ENCODE results near the gene VPS13D.

Gene VPS13D

DNA sequence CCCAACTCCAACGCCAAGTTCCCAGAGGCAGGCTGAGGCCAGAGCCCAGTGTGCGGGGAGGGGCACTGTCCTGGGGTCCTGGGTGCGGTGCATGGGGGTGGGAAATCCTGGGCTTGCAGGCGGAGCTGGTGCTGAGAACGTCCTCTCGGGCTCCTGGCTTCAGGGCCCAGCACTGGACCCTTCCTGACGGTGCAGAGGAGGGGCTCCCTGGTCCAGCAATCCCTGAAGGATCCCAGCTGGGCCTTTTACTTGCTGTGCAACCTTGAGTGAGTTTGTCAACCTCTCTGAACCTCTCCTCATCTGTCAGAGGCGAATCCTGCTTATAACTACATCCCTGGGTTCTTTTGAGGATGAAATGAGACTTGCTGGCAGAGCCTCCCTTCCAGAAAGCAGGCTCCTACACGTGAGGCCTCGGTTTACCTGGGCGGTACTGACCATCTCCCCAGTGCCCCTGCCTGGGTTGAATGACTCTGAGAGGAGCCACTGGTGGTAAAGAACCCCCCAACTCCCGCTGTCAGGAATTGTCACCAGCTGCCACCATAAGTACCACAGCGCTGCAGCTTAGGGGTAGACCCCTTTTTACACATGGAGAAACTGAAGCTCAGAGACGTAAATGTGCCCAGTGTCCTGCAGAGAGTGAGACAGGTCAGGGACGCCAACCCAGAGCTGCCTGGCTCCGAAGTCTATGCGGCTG, 310.9 kb downstream of the VPS13D start:
- TF ChIP-seq EZH2 (IDR thresholded peaks at IDR 0.05) (no peak), FOXP2 (optimal IDR thresholded peaks at IDR 0.05; ENCODE audit: control extremely low read depth, extremely low read length, insufficient read depth) (no peak), POLR2AphosphoS5 (IDR thresholded peaks at IDR 0.05; ENCODE audit: borderline replicate concordance, low read depth, low read length) (no peak)
- Histone ChIP-seq H3K27ac (no peak overlapping the region), H3K9ac (ENCODE audit: insufficient read length) (no peak overlapping the region), H3K9me3 (ENCODE audit: low read depth, low read length) (no peaks in the 10 kb centered on the region), H3K4me3 (no peak overlapping the region), H3K36me3 (ENCODE audit: insufficient read depth, low read length) (no peaks in the 10 kb centered on the region)
- DNase-seq (ENCODE audit: low read depth, low spot score): no peak

DNA sequence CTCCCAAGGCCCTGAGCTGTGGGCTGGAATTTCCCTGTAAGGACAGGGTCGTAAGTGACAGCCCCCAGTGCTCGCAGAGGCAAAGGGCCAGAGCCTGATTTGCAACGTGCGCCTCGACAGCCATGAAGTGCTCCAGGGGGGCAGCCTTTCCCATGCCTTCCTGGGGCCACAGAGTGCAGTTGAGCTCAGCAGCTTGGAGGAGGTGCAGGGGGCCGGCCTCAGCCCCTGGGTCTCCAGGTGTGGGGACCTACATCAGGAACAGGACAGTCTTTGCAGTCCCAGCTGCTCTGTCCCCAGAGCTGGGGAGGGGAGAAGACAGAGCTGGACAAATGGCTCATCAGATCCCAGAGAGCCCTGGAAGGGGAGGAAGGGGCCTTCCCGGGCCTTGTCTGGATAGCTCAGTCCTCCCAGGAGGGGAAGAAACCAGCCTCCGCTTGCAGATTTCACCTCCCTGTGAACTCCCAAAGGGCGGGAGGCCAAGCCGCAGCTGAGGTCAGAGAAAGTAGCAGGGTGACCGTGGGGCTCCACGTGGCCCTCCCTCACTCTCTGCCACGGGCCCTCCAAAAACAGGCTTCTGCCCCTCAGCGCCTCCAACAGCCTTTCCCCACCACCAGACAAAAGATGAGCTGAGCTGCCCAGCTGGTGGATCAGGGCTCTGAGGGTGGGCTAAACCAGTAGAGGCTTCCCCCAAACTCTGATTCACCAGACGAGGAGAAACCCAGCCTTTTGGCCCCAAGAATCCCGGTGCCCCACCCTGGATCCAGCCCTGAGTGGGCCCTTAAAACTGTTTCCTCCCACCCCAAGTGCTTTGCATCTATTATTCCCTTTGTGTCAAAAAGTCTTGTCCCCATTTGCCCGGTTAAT, 311.7 kb downstream of the VPS13D start:
- Histone ChIP-seq H3K9ac (ENCODE audit: insufficient read length) (no peak overlapping the region), H3K27ac (no peak overlapping the region), H3K36me3 (ENCODE audit: insufficient read depth, low read length) (no peaks in the 10 kb centered on the region), H3K9me3 (ENCODE audit: low read depth, low read length) (no peaks in the 10 kb centered on the region), H3K4me3 (no peak overlapping the region)
- no peak for DNase-seq (ENCODE audit: low read depth, low spot score)
- TF ChIP-seq FOXP2 (optimal IDR thresholded peaks at IDR 0.05; ENCODE audit: control extremely low read depth, extremely low read length, insufficient read depth): no peak

DNA sequence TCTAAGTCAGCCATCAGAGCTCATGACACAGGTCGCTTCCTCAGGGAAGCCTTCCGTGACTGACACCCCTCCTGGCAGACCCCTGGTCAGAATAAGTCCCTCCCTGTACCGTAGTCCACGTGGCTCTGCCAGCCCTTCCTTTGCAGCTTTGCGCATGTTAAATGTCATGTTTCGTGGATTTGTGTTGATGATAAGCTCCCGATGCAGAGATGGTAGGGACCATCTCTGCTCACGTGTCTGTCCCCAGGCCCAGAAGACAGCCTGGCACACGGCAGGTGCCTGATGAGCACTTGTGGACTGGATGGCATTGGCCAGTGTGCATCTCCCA, 312.3 kb downstream of the VPS13D start:
- TF ChIP-seq FOXP2 (optimal IDR thresholded peaks at IDR 0.05; ENCODE audit: control extremely low read depth, extremely low read length, insufficient read depth) (no peak), POLR2AphosphoS5 (IDR thresholded peaks at IDR 0.05; ENCODE audit: borderline replicate concordance, low read depth, low read length) (no peak), EZH2 (IDR thresholded peaks at IDR 0.05) (no peak)
- no peaks in the 10 kb centered on the region for H3K36me3 ChIP-seq (ENCODE audit: insufficient read depth, low read length)
- no peaks in the 10 kb centered on the region for H3K9me3 ChIP-seq (ENCODE audit: low read depth, low read length)
- H3K9ac ChIP-seq (ENCODE audit: insufficient read length): no peak overlapping the region
- H3K27ac ChIP-seq: no peak overlapping the region
- no peak overlapping the region for H3K4me3 ChIP-seq
- no peak for DNase-seq (ENCODE audit: low read depth, low spot score)

DNA sequence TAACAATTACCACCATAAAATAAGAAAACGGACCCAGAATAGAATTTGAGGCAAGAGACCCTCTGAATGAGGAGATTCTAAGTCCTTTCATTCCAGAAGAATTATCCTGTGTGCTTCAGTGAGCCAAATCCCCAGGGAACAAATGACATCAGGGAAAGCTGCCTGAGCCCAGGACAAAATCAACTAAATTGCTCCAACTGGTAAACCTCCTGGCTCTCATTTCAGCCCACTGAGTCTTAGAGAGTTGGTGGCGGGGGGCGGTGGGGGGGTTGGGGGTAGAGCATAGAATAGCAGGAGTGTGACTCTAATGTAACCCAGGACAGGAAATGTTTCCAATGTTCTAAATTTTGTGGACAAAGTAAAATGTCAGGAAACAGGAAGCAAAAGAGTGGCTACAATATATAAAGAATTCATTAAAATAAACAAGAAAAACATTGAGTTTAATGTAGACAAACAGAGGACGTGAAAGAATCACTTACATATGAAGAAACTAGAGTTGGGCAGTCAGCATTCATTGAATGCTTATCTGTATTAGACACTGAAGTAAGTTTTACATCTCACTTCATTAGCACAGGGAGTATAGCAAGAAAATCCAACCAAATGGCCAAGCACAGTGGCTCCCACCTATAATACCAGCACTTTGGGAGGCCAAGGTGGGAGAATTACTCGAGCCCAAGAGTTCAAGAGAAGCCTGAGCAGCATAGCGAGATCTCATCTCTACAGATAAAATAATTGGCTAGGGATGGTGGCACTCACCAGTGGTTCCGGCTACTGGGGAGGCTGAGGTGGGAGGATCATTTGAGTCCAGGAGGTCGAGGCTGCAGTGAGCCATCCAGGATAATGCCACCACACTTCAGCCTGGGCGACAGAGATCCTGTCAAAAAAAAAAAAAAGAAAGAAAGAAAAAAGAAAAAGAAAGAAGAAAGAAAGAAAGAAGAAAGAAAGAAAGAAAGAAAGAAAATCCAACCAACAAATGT, 313.1 kb downstream of the VPS13D start:
- H3K36me3 ChIP-seq (ENCODE audit: insufficient read depth, low read length): no peaks in the 10 kb centered on the region
- no peak overlapping the region for H3K4me3 ChIP-seq
- H3K9ac ChIP-seq (ENCODE audit: insufficient read length): no peak overlapping the region
- DNase-seq (ENCODE audit: low read depth, low spot score): no peak
- H3K27ac ChIP-seq: no peak overlapping the region
- TF ChIP-seq POLR2AphosphoS5 (IDR thresholded peaks at IDR 0.05; ENCODE audit: borderline replicate concordance, low read depth, low read length) (no peak), EZH2 (IDR thresholded peaks at IDR 0.05) (no peak), FOXP2 (optimal IDR thresholded peaks at IDR 0.05; ENCODE audit: control extremely low read depth, extremely low read length, insufficient read depth) (no peak)
- no peaks in the 10 kb centered on the region for H3K9me3 ChIP-seq (ENCODE audit: low read depth, low read length)

DNA sequence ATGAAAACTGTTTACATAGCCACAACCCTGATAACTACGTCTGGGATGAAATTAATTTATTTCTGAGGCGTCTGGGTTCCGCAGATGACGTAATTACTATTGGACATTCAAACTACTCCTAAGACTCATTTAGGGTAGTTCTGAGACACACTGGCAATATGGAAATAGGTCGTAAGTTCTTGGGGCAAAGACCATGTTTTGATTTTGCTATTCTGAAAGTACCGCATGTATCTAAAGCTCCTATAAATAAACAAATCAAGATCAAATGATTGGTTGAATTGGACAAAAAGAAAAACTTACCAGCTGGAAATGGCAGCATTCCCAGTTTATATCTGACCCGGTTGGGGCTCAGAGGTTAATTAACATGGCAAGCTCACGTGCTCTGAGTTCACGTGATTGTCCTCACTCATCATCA, 313.9 kb downstream of the VPS13D start:
- no peak for DNase-seq (ENCODE audit: low read depth, low spot score)
- H3K9ac ChIP-seq (ENCODE audit: insufficient read length): no peak overlapping the region
- no peaks in the 10 kb centered on the region for H3K9me3 ChIP-seq (ENCODE audit: low read depth, low read length)
- H3K27ac ChIP-seq: no peak overlapping the region
- H3K4me3 ChIP-seq: no peak overlapping the region
- no peaks in the 10 kb centered on the region for H3K36me3 ChIP-seq (ENCODE audit: insufficient read depth, low read length)
- TF ChIP-seq FOXP2 (optimal IDR thresholded peaks at IDR 0.05; ENCODE audit: control extremely low read depth, extremely low read length, insufficient read depth) (no peak), EZH2 (IDR thresholded peaks at IDR 0.05) (no peak), POLR2AphosphoS5 (IDR thresholded peaks at IDR 0.05; ENCODE audit: borderline replicate concordance, low read depth, low read length) (no peak)

DNA sequence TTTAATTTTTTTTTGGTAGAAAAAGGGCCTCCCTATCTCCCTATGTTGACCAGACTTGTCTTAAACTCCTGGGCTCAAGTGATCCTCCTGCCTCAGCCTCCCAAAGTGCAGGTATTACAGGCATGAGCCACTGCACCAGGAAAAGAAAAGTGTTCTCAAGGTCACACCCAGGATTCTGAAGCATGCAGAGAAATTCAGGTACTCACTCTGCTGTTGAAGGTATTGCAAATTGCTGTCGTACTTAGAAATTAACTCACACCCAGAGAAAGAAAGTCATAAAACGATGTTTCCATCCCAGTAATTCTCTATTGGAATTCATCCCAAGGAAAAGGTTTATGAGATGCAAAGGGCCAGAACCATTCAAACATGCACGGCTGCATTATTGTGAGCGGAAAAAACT, 314.5 kb downstream of the VPS13D start:
- DNase-seq (ENCODE audit: low read depth, low spot score): no peak
- Histone ChIP-seq H3K9ac (ENCODE audit: insufficient read length) (no peak overlapping the region), H3K36me3 (ENCODE audit: insufficient read depth, low read length) (no peaks in the 10 kb centered on the region), H3K9me3 (ENCODE audit: low read depth, low read length) (no peaks in the 10 kb centered on the region), H3K27ac (no peak overlapping the region), H3K4me3 (no peak overlapping the region)
- TF ChIP-seq POLR2AphosphoS5 (IDR thresholded peaks at IDR 0.05; ENCODE audit: borderline replicate concordance, low read depth, low read length): no peak
- no peak for TF ChIP-seq FOXP2 (optimal IDR thresholded peaks at IDR 0.05; ENCODE audit: control extremely low read depth, extremely low read length, insufficient read depth)
- no peak for TF ChIP-seq EZH2 (IDR thresholded peaks at IDR 0.05)

DNA sequence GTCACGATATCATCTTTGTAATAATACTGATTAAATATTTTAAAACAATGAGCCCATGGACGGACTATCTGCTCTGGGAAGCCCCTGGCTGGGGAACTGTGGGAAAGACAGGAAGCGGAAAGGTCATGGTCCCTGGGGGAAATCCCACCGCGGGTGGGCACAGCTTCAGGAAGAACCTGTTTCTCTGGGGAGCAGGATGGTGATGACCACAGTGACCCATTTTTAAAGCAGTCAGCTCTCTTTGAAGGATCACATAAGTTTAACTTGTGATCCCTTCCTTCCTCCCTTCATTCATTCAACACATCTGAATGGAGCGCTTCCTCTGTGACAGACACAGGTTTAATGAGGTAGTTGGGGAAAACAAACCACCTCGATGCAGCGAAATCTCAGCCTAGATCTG, 315.2 kb downstream of the VPS13D start:
- Histone ChIP-seq H3K4me3 (no peak overlapping the region), H3K36me3 (ENCODE audit: insufficient read depth, low read length) (no peaks in the 10 kb centered on the region), H3K27ac (no peak overlapping the region), H3K9me3 (ENCODE audit: low read depth, low read length) (no peaks in the 10 kb centered on the region), H3K9ac (ENCODE audit: insufficient read length) (no peak overlapping the region)
- DNase-seq (ENCODE audit: low read depth, low spot score): no peak
- no peak for TF ChIP-seq POLR2AphosphoS5 (IDR thresholded peaks at IDR 0.05; ENCODE audit: borderline replicate concordance, low read depth, low read length)
- TF ChIP-seq FOXP2 (optimal IDR thresholded peaks at IDR 0.05; ENCODE audit: control extremely low read depth, extremely low read length, insufficient read depth): no peak
- TF ChIP-seq EZH2 (IDR thresholded peaks at IDR 0.05): no peak

Data from SK-N-MC (cell line).